ENCODE results near the gene SAMD14.

GRCh38 chr17:50103252-50103651, 26.7 kb downstream of the SAMD14 start:
- TF ChIP-seq POLR2A (IDR thresholded peaks at IDR 0.05): no peak
- no peak for TF ChIP-seq CTCF (IDR thresholded peaks at IDR 0.05)

Data from right lobe of liver (tissue), 4 donors.